ENCODE data around the gene GNAQ. TPM values are rescaled to one million over a fixed set of nuclear protein-coding genes. Genes with fewer than 3 reads are reported as not detected.
A peak's percentile ranks its signal among the peaks of the same experiment; 100 is the strongest.

The GNAQ gene
- total and polyA plus RNA-seq, 2 donors (not counting 1 experiment from before 2014, with no cell fraction given): 30.4 to 74.3 TPM

DNA sequence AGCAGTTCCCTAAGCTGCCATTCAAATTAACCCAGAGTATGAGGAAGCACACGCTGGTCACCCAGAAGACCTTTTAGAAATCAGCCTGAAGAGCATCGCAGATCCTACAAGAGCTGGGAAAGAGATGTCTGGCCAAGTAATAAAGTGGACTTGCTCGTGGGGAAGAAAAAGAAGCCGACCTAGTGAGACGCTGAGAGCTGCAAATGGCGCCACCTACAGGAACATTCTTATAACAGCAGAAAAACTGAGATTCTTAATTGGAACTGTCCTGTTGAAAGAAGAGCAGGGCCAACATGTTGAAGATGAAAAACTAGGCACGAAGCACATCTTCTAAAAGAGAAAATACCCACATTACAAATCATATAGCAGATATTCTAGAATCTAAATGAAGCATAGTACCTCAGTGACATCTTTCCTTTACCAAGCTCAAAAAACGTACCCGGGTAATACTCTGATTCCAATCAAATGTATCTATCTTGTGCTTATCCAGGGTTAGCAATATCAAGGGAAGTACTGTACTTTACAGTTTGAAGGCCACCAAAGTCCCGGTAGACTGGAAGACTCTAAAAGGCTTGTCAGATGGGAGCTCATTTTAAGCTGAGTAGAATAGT, 3.9 kb upstream of the GNAQ start:
- TF ChIP-seq, protein P1, sequence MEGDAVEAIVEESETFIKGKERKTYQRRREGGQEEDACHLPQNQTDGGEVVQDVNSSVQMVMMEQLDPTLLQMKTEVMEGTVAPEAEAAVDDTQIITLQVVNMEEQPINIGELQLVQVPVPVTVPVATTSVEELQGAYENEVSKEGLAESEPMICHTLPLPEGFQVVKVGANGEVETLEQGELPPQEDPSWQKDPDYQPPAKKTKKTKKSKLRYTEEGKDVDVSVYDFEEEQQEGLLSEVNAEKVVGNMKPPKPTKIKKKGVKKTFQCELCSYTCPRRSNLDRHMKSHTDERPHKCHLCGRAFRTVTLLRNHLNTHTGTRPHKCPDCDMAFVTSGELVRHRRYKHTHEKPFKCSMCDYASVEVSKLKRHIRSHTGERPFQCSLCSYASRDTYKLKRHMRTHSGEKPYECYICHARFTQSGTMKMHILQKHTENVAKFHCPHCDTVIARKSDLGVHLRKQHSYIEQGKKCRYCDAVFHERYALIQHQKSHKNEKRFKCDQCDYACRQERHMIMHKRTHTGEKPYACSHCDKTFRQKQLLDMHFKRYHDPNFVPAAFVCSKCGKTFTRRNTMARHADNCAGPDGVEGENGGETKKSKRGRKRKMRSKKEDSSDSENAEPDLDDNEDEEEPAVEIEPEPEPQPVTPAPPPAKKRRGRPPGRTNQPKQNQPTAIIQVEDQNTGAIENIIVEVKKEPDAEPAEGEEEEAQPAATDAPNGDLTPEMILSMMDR (conservative IDR thresholded peaks at IDR 0.05 in 1 of 2, IDR thresholded peaks at IDR 0.05 in 1 of 2; ENCODE audit: low read depth in 1 of 2, low read length in 2 of 2): peak; percentile 84 to 86
- TF ChIP-seq EZH2 (IDR thresholded peaks at IDR 0.05; ENCODE audit: low read length, missing control alignments): no peak
- Histone ChIP-seq H3K4me2 (ENCODE audit: extremely low read depth, insufficient read depth, low read length) (peak overlapping the region; percentile 47), H3K36me3 (ENCODE audit: control insufficient read depth, insufficient read depth, low read length) (no peaks in the 10 kb centered on the region), H3K27ac (ENCODE audit: insufficient read depth, low read length) (no peak overlapping the region), H3K9me3 (ENCODE audit: control insufficient read depth, insufficient read depth, low read depth, low read length) (no peaks in the 10 kb centered on the region), H3K4me3 (replicated peaks in 1 of 4; ENCODE audit: control extremely low read depth in 1 of 4, insufficient read depth in 1 of 4, low read depth in 3 of 4, low read length in 4 of 4) (no peak overlapping the region), H4K20me1 (ENCODE audit: control insufficient read depth, extremely low read depth, insufficient read depth, low read length) (no peaks in the 10 kb centered on the region), H2AFZ (ENCODE audit: low read length) (peak overlapping the region; percentile 77), H3K79me2 (ENCODE audit: control insufficient read depth, insufficient read depth, low read length) (peaks cover 4% of the 10 kb centered on the region), H3K27me3 (ENCODE audit: control insufficient read depth, insufficient read depth, low read length) (no peaks in the 10 kb centered on the region), H3K9ac (ENCODE audit: insufficient read depth, low read length) (no peak overlapping the region), H3K4me1 (ENCODE audit: control insufficient read depth, extremely low read depth, insufficient read depth, low read length) (peaks cover 3% of the 10 kb centered on the region)
- peak; percentile 73 to 88 for DNase-seq (ENCODE audit: low read depth in 2 of 2)

DNA sequence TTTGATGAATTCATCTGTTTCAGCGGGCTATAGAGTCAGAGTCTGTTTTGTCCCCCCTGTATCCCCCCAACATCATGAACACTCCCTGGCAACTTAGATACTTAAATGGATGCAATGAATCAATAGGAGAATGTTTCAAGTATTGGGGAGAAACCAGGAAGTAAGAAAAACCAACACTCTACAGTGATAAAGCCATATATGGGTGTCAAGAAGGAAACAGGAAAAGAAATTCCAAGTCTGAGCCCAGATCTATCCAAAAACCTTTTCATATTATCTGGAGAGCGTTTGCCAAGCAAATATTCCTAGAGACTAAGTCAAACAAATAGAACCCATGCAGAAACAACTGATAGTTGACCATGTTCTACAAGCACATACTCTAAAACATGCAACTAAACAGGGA, 2.3 kb upstream of the GNAQ start:
- no peak overlapping the region for H3K4me2 ChIP-seq (ENCODE audit: extremely low read depth, insufficient read depth, low read length)
- no peak overlapping the region for H3K9ac ChIP-seq (ENCODE audit: insufficient read depth, low read length)
- H3K27ac ChIP-seq (ENCODE audit: insufficient read depth, low read length): no peak overlapping the region
- no peak for DNase-seq (ENCODE audit: low read depth in 2 of 2)
- H3K27me3 ChIP-seq (ENCODE audit: control insufficient read depth, insufficient read depth, low read length): no peaks in the 10 kb centered on the region
- TF ChIP-seq, protein P1 (conservative IDR thresholded peaks at IDR 0.05 in 1 of 2, IDR thresholded peaks at IDR 0.05 in 1 of 2; ENCODE audit: low read depth in 1 of 2, low read length in 2 of 2): no peak
- no peak for TF ChIP-seq EZH2 (IDR thresholded peaks at IDR 0.05; ENCODE audit: low read length, missing control alignments)
- no peaks in the 10 kb centered on the region for H3K36me3 ChIP-seq (ENCODE audit: control insufficient read depth, insufficient read depth, low read length)
- no peaks in the 10 kb centered on the region for H4K20me1 ChIP-seq (ENCODE audit: control insufficient read depth, extremely low read depth, insufficient read depth, low read length)
- H3K4me1 ChIP-seq (ENCODE audit: control insufficient read depth, extremely low read depth, insufficient read depth, low read length): peaks cover 3% of the 10 kb centered on the region
- H3K79me2 ChIP-seq (ENCODE audit: control insufficient read depth, insufficient read depth, low read length): peaks cover 19% of the 10 kb centered on the region
- no peaks in the 10 kb centered on the region for H3K9me3 ChIP-seq (ENCODE audit: control insufficient read depth, insufficient read depth, low read depth, low read length)
- no peak overlapping the region for H2AFZ ChIP-seq (ENCODE audit: low read length)
- no peak overlapping the region for H3K4me3 ChIP-seq (replicated peaks in 1 of 4; ENCODE audit: control extremely low read depth in 1 of 4, insufficient read depth in 1 of 4, low read depth in 3 of 4, low read length in 4 of 4)

DNA sequence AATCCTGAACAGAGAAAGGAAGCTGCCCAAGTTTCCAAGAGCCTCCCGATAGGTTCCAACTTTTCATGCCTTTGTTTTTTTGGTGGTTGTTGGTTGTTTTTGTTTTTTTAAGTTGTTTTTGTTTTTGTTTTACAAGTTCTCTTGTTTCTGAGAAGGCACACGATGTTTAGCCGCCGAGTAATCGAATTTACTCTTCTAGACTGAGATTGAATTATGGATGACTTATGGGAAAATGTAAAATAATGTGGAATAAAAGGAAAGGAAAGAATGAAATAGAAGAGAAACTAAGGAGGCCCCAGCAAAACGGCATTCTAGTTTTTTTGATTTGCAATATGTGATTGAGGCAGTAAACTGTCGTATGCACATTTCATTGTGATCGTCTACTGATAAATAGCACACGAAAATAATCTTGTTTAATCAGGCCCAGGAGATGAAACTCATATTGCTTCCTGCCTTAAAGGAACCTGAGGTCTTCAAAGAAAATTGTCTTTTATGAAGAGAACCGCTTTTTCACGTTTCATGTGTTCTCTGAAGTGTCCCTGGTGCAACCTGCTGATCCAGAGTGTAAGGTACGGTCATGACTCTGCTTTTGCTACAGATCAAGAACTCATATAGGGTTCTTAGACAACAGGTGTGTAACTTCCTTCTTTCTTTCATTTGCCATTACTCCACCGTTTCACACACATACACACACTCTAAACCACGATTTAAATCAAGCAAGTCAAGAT, 1.3 kb upstream of the GNAQ start:
- Histone ChIP-seq H3K27me3 (ENCODE audit: control insufficient read depth, insufficient read depth, low read length) (no peaks in the 10 kb centered on the region), H3K4me1 (ENCODE audit: control insufficient read depth, extremely low read depth, insufficient read depth, low read length) (peaks cover 3% of the 10 kb centered on the region), H3K4me2 (ENCODE audit: extremely low read depth, insufficient read depth, low read length) (peak overlapping the region; percentile 88), H2AFZ (ENCODE audit: low read length) (peak overlapping the region; percentile 86), H3K36me3 (ENCODE audit: control insufficient read depth, insufficient read depth, low read length) (no peaks in the 10 kb centered on the region), H3K79me2 (ENCODE audit: control insufficient read depth, insufficient read depth, low read length) (peaks cover 29% of the 10 kb centered on the region), H3K27ac (ENCODE audit: insufficient read depth, low read length) (peak overlapping the region; percentile 82), H3K4me3 (replicated peaks in 1 of 4; ENCODE audit: control extremely low read depth in 1 of 4, insufficient read depth in 1 of 4, low read depth in 3 of 4, low read length in 4 of 4) (peak overlapping the region; percentile 54 to 83 (median 74)), H3K9ac (ENCODE audit: insufficient read depth, low read length) (peak overlapping the region; percentile 79), H4K20me1 (ENCODE audit: control insufficient read depth, extremely low read depth, insufficient read depth, low read length) (no peaks in the 10 kb centered on the region), H3K9me3 (ENCODE audit: control insufficient read depth, insufficient read depth, low read depth, low read length) (no peaks in the 10 kb centered on the region)
- TF ChIP-seq EZH2 (IDR thresholded peaks at IDR 0.05; ENCODE audit: low read length, missing control alignments): no peak
- TF ChIP-seq, protein P1 (conservative IDR thresholded peaks at IDR 0.05 in 1 of 2, IDR thresholded peaks at IDR 0.05 in 1 of 2; ENCODE audit: low read depth in 1 of 2, low read length in 2 of 2): no peak
- no peak for DNase-seq (ENCODE audit: low read depth in 2 of 2)

Data from fibroblast of lung (primary cell).